ENCODE measurements around the gene MROH2B. TPM values are rescaled to one million over a fixed set of nuclear protein-coding genes. Genes with fewer than 3 reads are reported as not detected.

The MROH2B gene
- total RNA-seq, 1 experiment from 2014 or later = not detected

GRCh38 chr5:41057231-41057630 lies 13.9 kb downstream of the MROH2B start:
- Histone ChIP-seq H4K20me1 (ENCODE audit: insufficient read depth) (no peaks in the 10 kb centered on the region), H3K27ac (ENCODE audit: low read depth, low read length) (no peak overlapping the region), H3K9ac (ENCODE audit: low read length) (no peak overlapping the region), H3K27me3 (ENCODE audit: insufficient read depth, low read length) (no peaks in the 10 kb centered on the region), H3K4me2 (ENCODE audit: low read length) (no peak overlapping the region), H3K4me1 (ENCODE audit: control insufficient read depth in 1 of 2, insufficient read depth in 2 of 2, low read length in 2 of 2) (no peaks in the 10 kb centered on the region), H2AFZ (ENCODE audit: low read depth, low read length, poor library complexity, severe bottlenecking) (no peak overlapping the region), H3K79me2 (ENCODE audit: insufficient read depth, low read length) (no peaks in the 10 kb centered on the region), H3K36me3 (ENCODE audit: control insufficient read depth in 1 of 2, insufficient read depth in 2 of 2, low read length in 2 of 2) (no peaks in the 10 kb centered on the region), H3K9me2 (ENCODE audit: insufficient read depth) (no peaks in the 10 kb centered on the region), H3K4me3 (replicated peaks in 1 of 2; ENCODE audit: low read depth in 1 of 2, low read length in 2 of 2) (no peak overlapping the region), H3K9me3 (ENCODE audit: control insufficient read depth in 1 of 2, insufficient read depth in 1 of 2, low read depth in 1 of 2, low read length in 2 of 2) (no peaks in the 10 kb centered on the region)
- ChIA-PET POLR2A (no interaction called here), CTCF (interaction anchor here (0.6 to 0.8 kb wide), 2 partner anchors 29 to 1579 kb away, joined by 3 read pairs; no protein-coding TSS in a partner anchor), RAD21 (ENCODE audit: low non-redundant PET in 1 of 2, low total read pairs in 2 of 2, uncharacterized antibody in 2 of 2, unreplicated experiment in 2 of 2) (no interaction called here)
- ATAC-seq (no peak), DNase-seq (ENCODE audit: low read depth, low spot score) (no peak)
- TF ChIP-seq MAX (IDR thresholded peaks at IDR 0.05) (no peak), EGR1 (IDR thresholded peaks at IDR 0.05; ENCODE audit: low read depth) (no peak), ZFX (IDR thresholded peaks at IDR 0.05) (no peak), ZNF274 (IDR thresholded peaks at IDR 0.05; ENCODE audit: low read depth, low read length) (no peak), ELF1 (IDR thresholded peaks at IDR 0.05; ENCODE audit: borderline replicate concordance, low read depth) (no peak)
- BruUV-seq (replicated peaks) = no TSS peak
- intact Hi-C loops (cut with micrococcal nuclease) = no loop called here

- Histone ChIP-seq H3K4me2 (ENCODE audit: low read length) (no peak overlapping the region), H3K4me3 (replicated peaks in 1 of 2; ENCODE audit: low read depth in 1 of 2, low read length in 2 of 2) (no peak overlapping the region), H4K20me1 (ENCODE audit: insufficient read depth) (no peaks in the 10 kb centered on the region), H3K79me2 (ENCODE audit: insufficient read depth, low read length) (no peaks in the 10 kb centered on the region), H3K27me3 (ENCODE audit: insufficient read depth, low read length) (no peaks in the 10 kb centered on the region), H3K27ac (ENCODE audit: low read depth, low read length) (no peak overlapping the region), H3K9ac (ENCODE audit: low read length) (no peak overlapping the region), H2AFZ (ENCODE audit: low read depth, low read length, poor library complexity, severe bottlenecking) (no peak overlapping the region), H3K4me1 (ENCODE audit: control insufficient read depth in 1 of 2, insufficient read depth in 2 of 2, low read length in 2 of 2) (no peaks in the 10 kb centered on the region), H3K9me3 (ENCODE audit: control insufficient read depth in 1 of 2, insufficient read depth in 1 of 2, low read depth in 1 of 2, low read length in 2 of 2) (no peaks in the 10 kb centered on the region), H3K9me2 (ENCODE audit: insufficient read depth) (no peaks in the 10 kb centered on the region), H3K36me3 (ENCODE audit: control insufficient read depth in 1 of 2, insufficient read depth in 2 of 2, low read length in 2 of 2) (no peaks in the 10 kb centered on the region)
- POLR2A ChIA-PET = no interaction called here
- CTCF ChIA-PET = interaction anchor here (1.1 kb wide), 1 partner anchor 144 kb away, joined by 3 read pairs; no protein-coding TSS in a partner anchor
- RAD21 ChIA-PET (ENCODE audit: low non-redundant PET in 1 of 2, low total read pairs in 2 of 2, uncharacterized antibody in 2 of 2, unreplicated experiment in 2 of 2) = no interaction called here
- TF ChIP-seq EZH2phosphoT487 (IDR thresholded peaks at IDR 0.05; ENCODE audit: borderline replicate concordance) = no peak
- no peak for TF ChIP-seq POLR2A (IDR thresholded peaks at IDR 0.05; ENCODE audit: borderline replicate concordance, extremely low read depth, insufficient read depth, insufficient read length)
- TF ChIP-seq ELF1 (IDR thresholded peaks at IDR 0.05; ENCODE audit: borderline replicate concordance, low read depth) = no peak
- TF ChIP-seq ATF3 (IDR thresholded peaks at IDR 0.05) = no peak
- no peak for TF ChIP-seq EZH2 (IDR thresholded peaks at IDR 0.05)
- TF ChIP-seq EGR1 (IDR thresholded peaks at IDR 0.05; ENCODE audit: low read depth) = no peak
- no peak for TF ChIP-seq YY1 (IDR thresholded peaks at IDR 0.05; ENCODE audit: extremely low read depth, insufficient replicate concordance, low read depth, low read length)
- no peak for TF ChIP-seq SP1 (IDR thresholded peaks at IDR 0.05; ENCODE audit: low read depth)
- no peak for TF ChIP-seq TCF7L2 (IDR thresholded peaks at IDR 0.05; ENCODE audit: borderline replicate concordance, extremely low read depth, insufficient read depth, insufficient read length)
- no peak for TF ChIP-seq SRF (IDR thresholded peaks at IDR 0.05; ENCODE audit: low read depth)
- no peak for TF ChIP-seq FOSL1 (IDR thresholded peaks at IDR 0.05; ENCODE audit: low read depth)
- no peak for TF ChIP-seq ZFX (IDR thresholded peaks at IDR 0.05)
- no peak for ATAC-seq
- no peak for DNase-seq (ENCODE audit: low read depth, low spot score)
- intact Hi-C loops (cut with micrococcal nuclease) = no loop called here
- no TSS peak for BruUV-seq (replicated peaks)
Measured at GRCh38 chr5:41048986-41049385, 22.2 kb downstream of the MROH2B start.

Measured in HCT116 (cell line).